Measurements from ENCODE around the gene CA14.
"Not testable (repeated sequence)": the region's sequence is repeated elsewhere in the genome, so short reads cannot be mapped to it uniquely, and the experiment has no call there.

CA14 gene

GRCh38 chr1:150257624-150258585 is at the start of gene CA14:
CA14 (plus strand) TSS chr1:150257774; CDS start chr1:150258129, 355 bp downstream.
- ChIA-PET POLR2A (interaction anchor here (0.6 to 2.6 kb wide), 5 partner anchors 11 to 25 kb away, joined by 3 to 11 read pairs (median 5); partner anchors contain the start of genes C1orf54 and CIART), CTCF (interaction anchor here (16.5 kb wide), 1 partner anchor 20 kb away, joined by 623 read pairs; the partner anchor contains the start of genes APH1A, C1orf54 and CIART)
- no peak within 1 kb of the TSS; the same call in 1 of the 2 replicates for H3K4me3 ChIP-seq (ENCODE audit: low read depth, low read length)
- DNase-seq (ENCODE audit: low read depth, low spot score) = no peak
- TF ChIP-seq CTCF (IDR thresholded peaks at IDR 0.05; ENCODE audit: insufficient read depth, low read length, missing control alignments) = no peak

DNA sequence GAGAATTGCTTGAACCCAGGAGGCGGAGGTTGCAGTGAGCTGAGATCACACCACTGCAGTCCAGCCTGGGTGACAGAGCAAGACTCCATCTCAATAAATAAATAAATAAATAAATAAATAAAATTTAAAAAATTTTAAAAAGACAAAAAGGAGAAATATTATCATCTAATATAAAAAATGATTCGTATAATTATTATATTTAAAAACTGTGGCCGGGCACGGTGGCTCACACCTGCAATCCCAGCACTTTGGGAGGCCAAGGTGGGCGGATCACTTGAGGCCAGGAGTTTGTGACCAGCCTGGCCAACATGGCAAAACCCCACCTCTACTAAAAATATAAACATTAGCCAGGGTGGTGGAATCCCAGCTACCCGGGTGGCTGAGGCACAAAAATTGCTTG is 49.1 kb upstream of the CA14 start:
- POLR2A ChIA-PET; CTCF ChIA-PET; H3K4me3 ChIP-seq (ENCODE audit: low read depth, low read length); DNase-seq (ENCODE audit: low read depth, low spot score): not testable (repeated sequence)

DNA sequence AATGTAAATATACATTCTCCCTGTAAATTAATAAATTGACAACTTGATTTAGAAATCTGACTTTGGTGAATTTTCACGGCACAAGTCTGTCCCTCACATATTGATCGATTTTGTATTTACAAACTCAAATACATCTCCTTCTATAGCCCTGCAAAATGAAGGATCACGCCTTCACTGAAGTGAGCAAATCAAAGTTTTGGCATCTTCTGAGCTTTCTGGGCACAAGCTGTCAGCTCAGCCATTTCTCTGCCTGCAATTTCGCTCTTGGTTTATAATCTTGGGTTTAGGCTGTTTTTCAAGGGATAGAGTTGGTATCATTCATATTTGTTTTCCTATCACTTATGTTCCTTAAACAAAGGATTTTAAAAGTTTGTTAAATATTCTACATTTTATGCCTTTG is 47.5 kb upstream of the CA14 start:
- H3K4me3 ChIP-seq (ENCODE audit: low read depth, low read length) = no peak overlapping the region
- no peak for TF ChIP-seq CTCF (IDR thresholded peaks at IDR 0.05; ENCODE audit: insufficient read depth, low read length, missing control alignments)
- ChIA-PET POLR2A (no interaction called here), CTCF (interaction anchor here (0.8 to 1.9 kb wide), 5 partner anchors 12 to 46 kb away, joined by 3 to 5 read pairs (median 3); partner anchors contain the start of gene ANP32E)
- DNase-seq (ENCODE audit: low read depth, low spot score) = no peak

DNA sequence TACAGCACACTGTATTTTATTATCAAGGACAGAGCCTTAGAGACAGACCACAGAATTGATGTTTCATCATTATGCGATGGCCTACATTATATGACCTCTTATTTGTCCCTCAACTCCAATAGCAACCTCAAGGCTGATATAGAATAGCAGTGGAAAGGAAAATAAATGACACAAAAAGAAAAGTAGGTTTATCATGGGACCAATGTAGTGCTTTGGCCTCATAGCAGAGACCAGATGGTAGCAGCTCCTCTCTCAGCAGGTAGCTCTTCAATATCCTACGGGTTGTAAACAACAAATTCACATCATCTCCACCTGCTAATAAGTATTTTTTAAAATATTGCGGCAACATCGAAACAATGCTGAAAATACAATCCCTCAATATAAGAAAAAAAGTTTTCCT is 46.9 kb upstream of the CA14 start:
- no peak for DNase-seq (ENCODE audit: low read depth, low spot score)
- CTCF ChIA-PET = interaction anchor here (0.8 to 1.9 kb wide), 6 partner anchors 12 to 45 kb away, joined by 3 to 5 read pairs (median 3); partner anchors contain the start of gene ANP32E
- no peak for TF ChIP-seq CTCF (IDR thresholded peaks at IDR 0.05; ENCODE audit: insufficient read depth, low read length, missing control alignments)
- H3K4me3 ChIP-seq (ENCODE audit: low read depth, low read length) = no peak overlapping the region
- POLR2A ChIA-PET = no interaction called here

DNA sequence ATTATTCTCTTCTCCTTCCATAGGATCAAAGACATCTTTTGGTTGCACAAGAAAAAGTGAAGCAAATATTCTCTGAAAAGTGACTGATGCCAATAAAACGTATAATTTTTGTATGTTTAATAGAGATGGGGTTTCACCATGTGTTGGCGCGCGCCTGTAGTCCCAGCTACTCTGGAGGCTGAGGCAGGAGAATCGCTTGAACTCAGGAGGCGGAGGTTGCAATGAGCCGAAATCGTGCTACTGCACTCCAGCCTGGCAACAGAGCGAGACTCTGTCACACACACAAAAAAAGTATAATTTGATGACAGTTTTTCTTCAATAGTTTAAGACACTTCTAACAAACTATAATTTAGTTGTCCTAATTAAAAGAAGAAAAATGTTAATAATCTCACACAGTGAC is 45.5 kb upstream of the CA14 start:
- no peak overlapping the region for H3K4me3 ChIP-seq (ENCODE audit: low read depth, low read length)
- CTCF ChIA-PET = interaction anchor here (0.9 to 1.4 kb wide), 3 partner anchors 13 to 139 kb away, joined by 3 to 4 read pairs (median 3); no protein-coding TSS in a partner anchor
- no peak for TF ChIP-seq CTCF (IDR thresholded peaks at IDR 0.05; ENCODE audit: insufficient read depth, low read length, missing control alignments)
- DNase-seq (ENCODE audit: low read depth, low spot score) = no peak
- POLR2A ChIA-PET = no interaction called here

DNA sequence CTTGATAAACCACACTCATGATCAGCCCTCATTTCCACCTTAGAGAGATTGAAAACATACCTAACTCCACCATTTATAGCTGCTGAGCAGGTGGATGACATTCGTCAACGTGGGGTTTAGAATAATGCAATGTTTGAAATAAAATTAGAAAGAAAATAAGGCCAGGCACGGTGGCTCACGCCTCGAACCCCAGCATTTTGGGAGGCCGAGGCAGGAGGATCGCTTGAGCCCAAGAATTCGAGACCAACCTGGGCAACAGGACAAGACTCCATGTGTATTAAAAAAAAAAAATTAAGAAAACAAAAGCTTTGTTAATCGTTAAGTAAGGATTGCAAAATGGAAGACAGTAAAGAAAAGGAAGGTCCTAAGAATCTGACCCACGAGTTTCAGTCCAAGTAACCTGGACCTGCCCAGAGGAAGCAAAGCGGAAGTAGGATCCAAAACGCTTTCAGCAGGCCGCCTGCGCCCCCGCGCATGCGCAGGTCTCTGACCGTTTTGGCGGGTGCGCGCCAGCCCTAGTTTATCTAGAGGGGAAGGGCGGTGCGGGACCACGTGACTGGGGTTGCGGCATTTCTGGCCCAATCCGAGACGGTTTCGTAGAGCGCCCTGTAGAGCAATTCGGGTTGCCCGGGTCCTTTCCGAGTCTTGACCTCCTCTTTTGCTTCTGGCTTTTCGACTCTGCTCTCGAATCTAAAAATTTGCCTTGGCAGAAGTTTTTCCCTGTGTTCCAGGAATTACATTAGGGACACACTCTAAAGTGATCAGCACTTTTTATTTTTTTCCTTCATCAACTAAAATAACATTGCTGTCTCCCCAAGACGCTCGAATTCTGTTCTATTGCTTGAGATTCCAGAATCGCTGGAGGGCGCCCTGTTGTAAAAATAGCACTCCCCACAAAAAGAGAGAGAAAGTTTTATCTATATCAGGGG is 44.1 kb upstream of the CA14 start:
- H3K4me3 ChIP-seq (ENCODE audit: low read depth, low read length) = peak overlapping the region; percentile 52
- no peak for DNase-seq (ENCODE audit: low read depth, low spot score)
- POLR2A ChIA-PET = no interaction called here
- TF ChIP-seq CTCF (IDR thresholded peaks at IDR 0.05; ENCODE audit: insufficient read depth, low read length, missing control alignments) = no peak
- CTCF ChIA-PET = interaction anchor here (0.6 to 1.7 kb wide), 3 partner anchors 9 to 141 kb away, joined by 3 to 5 read pairs (median 3); no protein-coding TSS in a partner anchor

DNA sequence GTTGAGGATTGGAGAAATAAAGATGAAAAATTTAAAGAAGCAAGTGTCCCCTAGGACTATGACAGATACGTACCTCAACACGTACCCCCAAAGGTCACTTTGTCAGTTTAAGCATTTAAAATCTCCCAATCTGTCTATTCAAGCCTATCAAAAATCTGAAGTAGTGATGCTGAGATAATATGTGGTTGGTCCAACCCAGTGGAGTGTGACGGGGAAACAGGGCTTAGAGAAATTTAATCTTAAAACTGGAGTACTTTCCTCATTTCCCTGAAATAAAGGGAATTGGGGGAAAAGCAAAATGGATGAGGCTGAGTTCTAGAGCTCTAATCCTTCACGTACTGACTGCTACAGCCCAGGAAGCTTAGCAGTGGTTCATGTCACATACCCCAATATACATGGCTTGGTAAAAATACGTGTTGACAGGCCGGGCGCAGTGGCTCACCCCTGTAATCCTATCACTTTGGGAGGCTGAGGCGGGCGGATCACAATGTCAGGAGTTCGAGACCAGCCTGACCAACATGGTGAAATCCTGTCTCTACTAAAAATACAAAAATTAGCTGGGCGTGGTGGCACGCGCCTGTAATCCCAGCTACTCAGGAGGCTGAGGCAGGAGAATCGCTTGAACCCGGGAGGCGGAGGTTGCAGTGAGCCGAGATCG is 43.3 kb upstream of the CA14 start:
- ChIA-PET POLR2A (interaction anchor here (0.7 to 1.3 kb wide), 2 partner anchors 13 to 73 kb away, joined by 3 read pairs; no protein-coding TSS in a partner anchor), CTCF (interaction anchor here (0.7 to 2.0 kb wide), 4 partner anchors 10 to 147 kb away, joined by 3 to 10 read pairs (median 4); no protein-coding TSS in a partner anchor)
- DNase-seq (ENCODE audit: low read depth, low spot score) = not testable (repeated sequence)
- peak overlapping the region; percentile 52 for H3K4me3 ChIP-seq (ENCODE audit: low read depth, low read length)

DNA sequence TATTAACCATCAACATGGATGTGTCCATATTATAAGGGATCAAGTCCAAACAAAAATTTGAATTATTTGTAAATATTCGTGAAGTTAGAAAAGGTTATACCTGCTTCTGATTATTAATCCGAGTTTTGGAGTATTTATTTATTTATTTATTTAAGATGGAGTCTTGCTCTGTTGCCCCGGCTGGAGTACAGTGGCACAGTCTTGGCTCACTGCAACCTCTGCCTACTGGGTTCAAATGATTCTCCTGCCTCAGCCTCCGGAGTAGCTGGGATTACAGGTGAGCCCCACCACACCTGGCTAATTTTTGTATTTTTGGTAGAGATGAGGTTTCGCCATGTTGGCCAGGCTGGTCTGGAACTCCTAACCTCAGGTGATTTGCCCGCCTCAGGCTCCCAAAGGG is 41.7 kb upstream of the CA14 start:
- not testable (repeated sequence) for DNase-seq (ENCODE audit: low read depth, low spot score); H3K4me3 ChIP-seq (ENCODE audit: low read depth, low read length)
- ChIA-PET CTCF (interaction anchor here (0.8 to 2.0 kb wide), 4 partner anchors 9 to 29 kb away, joined by 3 to 10 read pairs (median 3); no protein-coding TSS in a partner anchor), POLR2A (interaction anchor here (0.6 kb wide), 1 partner anchor 24 kb away, joined by 3 read pairs; no protein-coding TSS in a partner anchor)
